Ecto neural progenitor cell (in vitro differentiated cells): ENCODE measurements around the gene LTF.
"Not testable (repeated sequence)": the region's sequence is repeated elsewhere in the genome, so short reads cannot be mapped to it uniquely, and the experiment has no call there.

Source experiments
- DNase-seq: peaks from one replicate; pipeline ENCODE4 v3.0.0-alpha.2; 2018; ENCODE audit warnings: low spot score

LTF gene

DNA sequence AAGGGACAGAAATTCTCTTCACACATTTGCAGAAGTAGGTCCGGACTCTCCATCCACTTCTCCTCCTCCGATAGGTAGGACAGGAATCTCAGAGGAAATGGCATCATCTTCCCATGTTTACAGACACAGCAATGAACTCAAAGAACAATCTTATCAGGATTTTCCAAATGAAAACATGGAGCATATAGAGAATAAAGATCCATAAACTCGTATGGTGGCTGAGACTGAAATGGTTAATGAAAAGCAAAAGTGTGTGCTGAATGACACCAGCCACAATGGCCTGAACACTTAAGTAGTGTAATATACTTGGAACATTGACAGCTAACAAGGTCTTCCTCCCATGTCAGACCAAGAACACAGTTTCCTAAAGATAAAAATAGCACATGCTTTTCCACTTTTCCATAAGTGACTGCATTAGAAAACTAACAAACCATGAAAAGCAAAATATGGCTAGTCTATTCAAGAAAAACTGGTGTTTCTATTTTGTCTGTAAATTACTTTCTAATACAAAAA, 51.9 kb downstream of the LTF start:
- no peak for DNase-seq

GRCh38 chr3:46411271-46411670, 53.4 kb downstream of the LTF start:
- no peak for DNase-seq

DNA sequence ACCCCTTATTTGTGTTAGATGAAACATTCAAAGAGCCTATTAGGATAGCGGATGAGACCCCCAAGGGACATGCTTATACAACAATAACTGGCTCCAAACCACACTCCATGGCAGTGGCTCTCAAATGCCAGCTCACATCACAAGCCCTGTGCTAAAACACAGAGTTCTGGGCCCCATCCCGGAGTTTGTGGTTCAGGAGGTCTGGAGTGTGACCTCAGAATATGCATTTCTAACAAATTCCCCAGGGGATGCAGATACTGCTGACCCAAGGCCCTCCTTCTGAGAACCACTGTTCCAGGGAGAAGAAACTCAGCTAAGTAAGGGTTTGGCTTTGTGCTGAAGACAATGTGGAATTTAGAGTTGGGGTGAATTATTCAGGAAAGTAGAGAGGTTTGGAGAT, 54.0 kb downstream of the LTF start:
- DNase-seq = no peak

- DNase-seq = no peak
Measured at GRCh38 chr3:46409739-46410489, 54.8 kb downstream of the LTF start.

DNA sequence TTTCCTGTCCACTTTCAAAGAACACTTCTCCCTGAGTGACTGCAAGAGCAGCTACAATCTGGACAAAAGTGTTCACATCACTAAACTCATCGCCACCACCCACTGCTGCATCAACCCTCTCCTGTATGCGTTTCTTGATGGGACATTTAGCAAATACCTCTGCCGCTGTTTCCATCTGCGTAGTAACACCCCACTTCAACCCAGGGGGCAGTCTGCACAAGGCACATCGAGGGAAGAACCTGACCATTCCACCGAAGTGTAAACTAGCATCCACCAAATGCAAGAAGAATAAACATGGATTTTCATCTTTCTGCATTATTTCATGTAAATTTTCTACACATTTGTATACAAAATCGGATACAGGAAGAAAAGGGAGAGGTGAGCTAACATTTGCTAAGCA, 55.9 kb downstream of the LTF start:
- DNase-seq = no peak

- DNase-seq = no peak
Measured at GRCh38 chr3:46407970-46408369, 56.7 kb downstream of the LTF start.

- DNase-seq = no peak
Measured at GRCh38 chr3:46406788-46407611, 57.7 kb downstream of the LTF start, which contains the start of the genes CCR5AS and CCRL2. Gene CCR5AS, minus strand, starts transcription at chr3:46407066. Gene CCRL2, plus strand, starts transcription at chr3:46407259. Its CDS starts 821 bp downstream, at chr3:46408080.

GRCh38 chr3:46406443-46406787, 58.3 kb downstream of the LTF start:
- no peak for DNase-seq

GRCh38 chr3:46405301-46406019, 59.2 kb downstream of the LTF start:
- no peak for DNase-seq

GRCh38 chr3:46402902-46403301, 61.8 kb downstream of the LTF start:
- DNase-seq = not testable (repeated sequence)

GRCh38 chr3:46401579-46401978, 63.1 kb downstream of the LTF start:
- no peak for DNase-seq

GRCh38 chr3:46400846-46401245, 63.9 kb downstream of the LTF start:
- no peak for DNase-seq

- DNase-seq = no peak
Measured at GRCh38 chr3:46400000-46400734, 64.5 kb downstream of the LTF start.

DNA sequence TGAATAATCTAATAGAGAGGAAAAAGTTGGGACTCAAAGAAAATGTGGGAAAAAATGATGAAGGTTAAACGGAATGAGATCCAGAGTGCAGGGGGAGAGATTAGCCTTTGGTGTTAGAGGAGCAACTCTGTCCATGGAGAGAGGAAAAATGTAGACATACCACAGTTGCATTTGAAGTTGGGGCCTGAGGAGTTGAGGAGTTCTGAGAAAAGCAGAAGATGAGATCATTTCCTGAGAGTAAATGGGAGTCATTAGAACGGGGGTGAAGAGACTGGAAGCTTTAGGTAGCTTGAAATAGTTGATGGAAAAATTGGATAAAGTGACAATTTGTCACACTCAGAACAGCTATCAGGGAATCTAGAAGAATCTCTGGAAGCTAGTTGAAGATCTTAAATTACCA, 65.1 kb downstream of the LTF start:
- no peak for DNase-seq

DNA sequence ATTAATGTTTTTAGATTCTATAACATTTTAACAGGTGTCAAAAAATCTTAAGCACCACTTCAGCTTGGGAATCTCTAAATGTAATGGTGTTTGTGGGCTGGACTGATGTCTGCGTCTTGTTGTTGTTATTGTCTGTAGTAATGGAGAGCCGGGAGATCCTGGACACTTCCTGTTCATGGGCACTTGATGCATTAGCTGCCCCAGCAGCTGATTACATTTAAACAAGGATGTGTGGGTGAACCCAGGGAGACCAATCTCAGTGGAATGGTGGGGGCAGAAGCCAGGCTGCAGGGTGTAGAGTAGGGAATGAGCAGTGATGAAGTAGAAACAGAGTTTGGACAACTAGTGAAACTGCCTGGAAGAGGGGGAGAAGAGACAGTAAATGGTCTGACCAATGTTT, 65.6 kb downstream of the LTF start:
- no peak for DNase-seq

DNA sequence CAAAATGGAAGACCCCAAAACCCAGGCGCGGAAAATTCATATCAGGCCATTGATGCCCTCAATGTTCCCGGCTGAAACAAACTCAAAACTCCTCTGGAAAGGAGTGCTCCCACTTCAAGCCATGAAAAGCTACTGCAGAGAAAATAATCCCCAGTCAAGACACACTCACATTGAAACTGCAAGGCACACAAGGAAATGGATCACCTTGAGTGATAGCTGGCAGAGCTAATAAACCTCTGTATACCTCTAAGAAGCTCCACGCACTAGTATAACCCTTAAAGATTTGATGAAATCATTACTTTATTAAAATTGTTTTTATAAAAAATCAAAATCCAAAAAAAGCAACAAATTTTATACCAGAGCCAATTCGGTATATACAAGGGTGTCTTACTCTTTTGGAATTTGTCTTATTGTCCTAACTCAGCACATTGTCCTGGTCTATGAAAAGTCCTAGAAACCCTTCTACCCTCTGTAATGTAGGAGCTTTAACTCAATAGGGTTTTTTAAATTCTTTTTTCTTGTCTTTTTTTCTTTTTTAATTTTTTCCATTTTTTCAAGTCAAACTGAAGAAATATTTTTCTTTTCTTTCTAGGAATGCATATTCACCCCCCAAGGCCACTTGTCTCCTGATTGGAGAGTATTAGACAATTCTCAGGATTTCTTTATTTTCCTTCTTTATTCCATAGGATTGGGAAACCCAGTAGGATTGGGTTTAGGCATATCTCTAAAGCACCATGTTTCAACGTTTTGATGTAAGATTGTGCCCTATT, 66.3 kb downstream of the LTF start:
- no peak for DNase-seq

- no peak for DNase-seq
Measured at GRCh38 chr3:46397111-46397510, 67.6 kb downstream of the LTF start.

DNA sequence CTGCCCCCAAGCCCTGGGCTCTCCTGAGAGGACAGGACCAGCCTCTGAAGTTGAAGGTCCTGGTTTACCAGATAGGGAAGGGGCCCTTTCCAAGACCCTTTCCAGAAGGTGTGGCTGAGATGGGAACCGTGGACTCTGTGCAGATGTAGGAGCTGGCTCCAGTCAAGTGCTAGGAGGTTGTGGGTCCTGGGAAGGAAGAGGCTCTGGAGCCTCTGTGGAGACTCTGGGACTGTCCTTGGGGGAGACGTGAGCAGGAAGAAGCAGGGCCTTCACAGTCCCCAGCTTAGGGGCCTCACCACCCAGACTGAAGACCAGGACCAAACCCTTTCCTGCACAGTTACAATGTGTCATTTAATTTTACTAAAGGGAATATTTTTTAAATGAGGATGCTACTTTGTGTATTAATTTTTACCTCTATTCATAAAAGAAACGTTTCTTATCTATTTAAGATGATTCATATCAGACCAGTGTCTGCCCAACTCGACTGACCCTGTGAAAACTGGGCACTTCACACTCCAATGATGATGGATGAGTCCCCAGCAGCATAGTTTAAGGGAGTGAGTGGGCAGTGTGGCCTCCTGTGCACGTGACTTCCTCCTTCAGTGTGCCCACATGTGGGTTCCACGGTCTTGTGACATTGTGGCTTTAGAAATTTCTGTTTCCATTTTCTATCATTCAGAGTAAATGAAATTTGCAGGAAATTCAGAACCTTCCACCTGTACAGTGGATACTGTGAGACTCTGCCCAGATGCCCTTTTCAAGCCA, 68.8 kb downstream of the LTF start:
- DNase-seq = no peak

GRCh38 chr3:46395210-46395661, 69.5 kb downstream of the LTF start:
- no peak for DNase-seq
